GM19455 (cell line): ENCODE measurements around the gene CYP24A1.

Experiments
- ATAC-seq: cut with Tn5 transposase; IDR thresholded peaks from one replicate; pipeline ENCODE4 v1.9.1; 2021; ENCODE audit not compliant: unreplicated experiment

The CYP24A1 gene

DNA sequence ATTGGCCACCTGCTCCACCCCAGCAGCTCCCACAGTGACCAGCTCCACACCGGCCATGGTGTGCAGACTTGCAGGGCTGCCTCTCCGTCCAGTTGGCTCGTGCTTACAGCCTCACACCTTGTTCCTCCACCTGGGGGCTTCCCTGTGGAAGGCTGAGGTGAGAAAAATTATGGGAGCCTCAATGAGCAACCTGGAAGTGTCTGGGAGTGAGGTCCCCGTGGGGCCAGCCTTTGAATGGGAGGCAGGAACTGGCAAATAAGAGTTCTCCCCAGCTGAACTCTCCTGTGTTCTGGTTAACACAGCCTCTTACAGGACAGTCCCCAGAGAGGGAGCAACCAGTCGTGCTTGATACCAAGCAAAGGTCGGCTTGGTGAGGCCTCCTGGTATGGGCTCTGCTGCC is 30.3 kb upstream of the CYP24A1 start:
- ATAC-seq = no peak

DNA sequence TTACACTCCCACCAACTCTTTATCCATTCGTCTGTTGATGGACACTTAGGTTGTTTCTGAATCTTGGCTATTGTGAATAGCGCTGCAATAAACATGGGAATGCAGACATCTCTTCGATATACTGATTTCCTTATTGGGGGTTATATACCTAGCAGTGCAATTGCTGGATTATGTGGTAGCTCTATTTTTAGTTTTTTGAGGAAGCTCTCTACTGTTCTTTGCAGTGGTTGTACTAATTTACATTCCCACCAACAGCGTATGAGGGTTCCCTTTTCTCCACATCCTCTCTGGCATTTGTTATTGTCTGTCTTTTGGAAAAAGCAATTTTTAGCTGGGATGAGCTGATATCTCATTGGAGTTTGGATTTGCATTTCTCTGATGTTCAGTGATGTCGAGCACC is 29.5 kb upstream of the CYP24A1 start:
- ATAC-seq = no peak

DNA sequence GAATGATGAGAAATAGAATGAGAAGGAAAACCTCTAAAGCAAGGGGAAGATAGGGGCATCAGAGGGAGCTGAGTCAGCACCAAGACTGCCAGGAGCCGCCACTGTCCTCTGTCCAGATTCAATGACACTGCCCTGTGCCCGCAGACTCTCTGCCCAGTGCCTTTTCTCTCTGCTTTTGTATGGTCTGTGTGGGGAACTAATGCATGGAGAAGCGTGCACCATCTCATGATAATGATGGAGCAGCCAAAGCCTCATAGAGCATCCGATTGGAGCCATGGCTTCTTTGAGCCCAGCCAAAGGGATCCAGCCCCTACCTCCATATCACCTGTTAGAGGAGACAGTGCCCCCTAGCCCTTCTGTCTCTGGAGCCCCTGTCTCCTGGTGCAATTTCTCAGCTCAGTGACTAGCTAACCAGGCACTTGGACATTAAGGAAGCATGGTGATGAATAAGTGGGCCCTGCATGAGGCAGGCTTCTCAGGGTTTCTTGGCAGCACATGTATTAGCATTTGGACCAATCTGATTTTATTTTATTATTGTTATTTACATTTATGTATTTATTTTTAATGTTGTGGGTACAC is 27.6 kb upstream of the CYP24A1 start:
- ATAC-seq = no peak

DNA sequence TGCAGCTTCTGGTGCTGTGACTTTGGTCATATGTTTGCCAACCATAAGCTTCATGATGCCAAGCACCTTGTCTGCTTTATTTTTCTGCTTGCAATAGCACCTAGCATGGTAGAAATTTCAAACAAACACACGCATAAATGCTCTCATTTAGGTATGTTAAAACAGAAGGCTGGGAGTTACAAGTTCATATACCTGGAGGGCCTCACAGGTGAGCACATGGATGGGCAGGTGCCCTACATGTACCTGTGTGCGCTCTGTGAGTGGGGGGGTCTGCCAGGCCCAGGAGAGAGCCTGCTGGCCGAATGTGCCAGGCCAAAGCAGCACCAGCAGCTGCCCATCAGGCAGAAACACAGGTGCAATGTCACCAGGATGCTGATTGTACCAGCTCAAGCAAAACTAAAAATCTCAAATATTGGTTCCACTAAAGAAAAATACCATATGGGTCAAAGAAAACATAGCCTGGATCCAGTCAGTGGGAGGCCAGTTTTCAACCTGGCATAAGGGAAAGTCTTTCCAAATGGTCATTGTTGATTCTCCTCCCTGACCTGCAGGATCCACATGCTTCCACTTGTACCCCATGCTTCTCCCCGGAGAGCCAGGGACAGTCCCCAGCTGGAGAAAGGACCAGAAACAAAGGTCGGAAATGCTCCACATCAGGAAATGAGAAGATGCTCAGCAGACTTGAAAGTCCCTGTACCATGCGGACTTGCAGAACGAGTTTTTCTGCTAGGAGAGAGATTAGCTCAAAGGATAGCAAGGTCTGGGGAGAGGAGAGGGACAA is 26.9 kb upstream of the CYP24A1 start:
- ATAC-seq = no peak

DNA sequence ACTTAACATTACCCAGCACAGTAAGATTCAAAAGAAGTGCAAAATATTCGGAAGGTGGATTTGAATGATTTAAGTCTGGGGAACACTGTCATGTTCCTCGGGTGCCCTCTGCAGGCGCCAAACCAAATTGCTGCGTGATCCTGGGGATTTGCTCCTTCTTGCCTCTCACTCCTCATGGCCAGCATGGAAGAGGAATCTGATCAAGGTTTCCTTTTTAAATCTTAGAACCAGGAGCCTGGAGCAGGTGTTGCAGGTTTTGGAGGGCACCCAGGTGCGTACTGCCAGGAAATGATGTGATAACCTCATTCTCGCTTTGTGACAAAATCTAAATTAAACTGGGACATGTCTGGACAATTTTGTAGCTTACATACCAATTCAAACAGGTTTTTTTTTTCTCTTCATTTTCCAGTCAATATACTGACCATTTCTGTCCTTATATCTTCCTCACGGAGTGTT is 26.0 kb upstream of the CYP24A1 start:
- ATAC-seq = peak; percentile 46

DNA sequence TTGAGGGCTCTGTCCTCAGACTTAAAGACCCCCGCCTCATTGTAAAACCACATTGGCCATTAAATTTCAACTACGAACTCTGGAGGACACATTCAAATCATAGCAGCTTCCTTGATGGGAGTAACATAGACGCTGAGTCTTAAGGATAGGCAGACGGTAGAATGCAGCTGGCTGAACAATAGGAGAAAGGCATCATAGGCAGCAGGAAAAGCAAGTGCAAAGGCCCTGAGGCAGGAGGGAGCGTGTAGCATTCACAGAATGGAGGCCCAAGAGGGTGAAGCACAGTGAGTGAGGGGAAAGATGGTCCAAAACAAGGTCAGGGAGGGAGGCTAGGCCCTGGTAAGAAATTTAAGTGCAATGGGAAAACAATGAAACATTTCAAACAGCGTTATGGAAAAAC is 25.5 kb upstream of the CYP24A1 start:
- ATAC-seq = no peak

DNA sequence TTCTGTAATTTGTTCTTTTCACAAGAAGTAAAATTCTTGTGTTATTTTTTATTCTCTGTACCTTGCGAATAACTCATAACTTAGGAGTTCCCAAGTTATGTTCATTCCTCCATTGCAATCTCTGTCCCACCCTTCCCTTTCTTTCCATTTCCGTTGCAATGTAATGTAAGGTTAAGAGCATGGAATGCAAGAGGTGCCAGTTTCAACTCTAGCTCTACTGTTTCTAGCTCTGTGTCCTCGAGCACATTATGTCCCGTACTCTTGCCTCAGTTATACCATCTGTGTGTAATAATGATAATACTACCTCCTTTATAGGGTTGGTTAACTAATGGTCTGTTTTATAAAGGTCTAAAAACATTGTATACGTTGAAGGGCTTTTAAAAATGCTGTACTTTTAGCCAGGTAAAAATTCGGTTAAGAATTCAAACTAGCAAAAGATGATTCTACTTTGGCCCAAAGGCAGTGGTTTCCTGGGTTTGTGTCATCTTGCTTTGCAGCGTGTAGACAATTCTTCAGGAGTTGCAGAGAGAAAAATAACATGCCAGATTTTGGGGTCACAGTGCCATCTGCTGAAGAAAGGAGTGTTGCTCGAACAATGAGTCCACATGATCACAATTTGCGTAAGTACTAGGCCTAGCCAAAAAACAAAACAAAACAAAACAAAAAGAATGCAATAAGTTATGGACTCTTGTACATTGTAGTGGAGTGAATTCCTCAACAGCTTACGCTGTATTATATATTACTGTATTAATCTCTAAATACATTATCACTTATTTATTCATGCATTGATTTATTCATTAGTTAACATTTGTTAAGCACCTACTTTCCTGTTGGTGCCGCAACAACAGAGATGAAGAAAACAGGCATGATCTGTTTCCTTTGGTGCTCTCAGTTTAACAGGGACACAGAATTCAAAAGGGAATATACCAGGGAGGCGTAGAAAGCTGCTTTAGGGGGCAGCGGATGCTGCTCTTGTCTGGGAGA is 24.1 kb upstream of the CYP24A1 start:
- no peak for ATAC-seq

DNA sequence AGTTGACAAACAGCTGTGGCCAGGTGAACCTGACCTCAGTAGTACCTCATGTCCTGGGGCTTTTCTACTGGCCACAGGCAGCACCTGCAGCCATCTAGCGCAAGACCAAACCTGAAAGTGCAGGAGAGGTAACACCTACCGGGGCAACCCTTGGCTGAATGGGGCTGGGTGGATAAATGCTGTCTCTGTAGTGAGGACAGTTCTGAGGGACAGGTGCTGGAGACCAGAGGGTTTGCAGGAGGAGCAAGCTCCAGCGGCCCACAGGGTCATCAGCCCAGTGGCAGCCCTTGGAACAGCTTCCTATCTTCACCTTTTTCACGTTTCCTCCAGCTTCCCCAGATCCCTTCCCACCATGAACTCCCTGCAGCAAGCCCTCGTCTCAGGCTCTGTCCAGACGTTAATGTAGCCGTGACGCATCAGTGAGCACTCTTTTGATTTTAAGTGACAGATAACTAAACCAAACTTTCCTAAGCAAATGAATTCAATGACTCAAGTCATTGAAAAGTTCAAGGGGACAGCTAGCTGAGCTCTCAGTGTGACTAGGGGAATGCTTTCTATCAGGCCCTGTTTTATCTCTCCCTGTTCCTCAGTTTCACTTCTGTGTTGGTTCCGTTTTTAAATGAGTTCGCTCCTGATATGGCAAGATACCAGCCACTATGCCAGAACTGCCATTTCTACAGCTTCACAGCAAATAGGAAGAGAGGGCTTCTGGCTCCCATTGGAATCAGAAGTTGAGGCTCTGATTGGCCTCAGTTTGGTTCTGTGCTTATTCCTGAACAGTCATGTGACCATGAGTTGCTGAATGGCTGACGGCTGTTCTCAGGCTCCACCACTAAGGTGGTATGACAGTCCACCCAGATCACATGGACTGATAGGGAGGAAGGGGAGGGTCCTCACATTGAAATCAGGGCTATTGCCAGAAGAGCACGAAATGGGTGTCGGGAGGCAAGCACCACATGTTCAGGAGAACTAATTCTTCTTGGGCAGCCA is 22.0 kb upstream of the CYP24A1 start:
- ATAC-seq = no peak

DNA sequence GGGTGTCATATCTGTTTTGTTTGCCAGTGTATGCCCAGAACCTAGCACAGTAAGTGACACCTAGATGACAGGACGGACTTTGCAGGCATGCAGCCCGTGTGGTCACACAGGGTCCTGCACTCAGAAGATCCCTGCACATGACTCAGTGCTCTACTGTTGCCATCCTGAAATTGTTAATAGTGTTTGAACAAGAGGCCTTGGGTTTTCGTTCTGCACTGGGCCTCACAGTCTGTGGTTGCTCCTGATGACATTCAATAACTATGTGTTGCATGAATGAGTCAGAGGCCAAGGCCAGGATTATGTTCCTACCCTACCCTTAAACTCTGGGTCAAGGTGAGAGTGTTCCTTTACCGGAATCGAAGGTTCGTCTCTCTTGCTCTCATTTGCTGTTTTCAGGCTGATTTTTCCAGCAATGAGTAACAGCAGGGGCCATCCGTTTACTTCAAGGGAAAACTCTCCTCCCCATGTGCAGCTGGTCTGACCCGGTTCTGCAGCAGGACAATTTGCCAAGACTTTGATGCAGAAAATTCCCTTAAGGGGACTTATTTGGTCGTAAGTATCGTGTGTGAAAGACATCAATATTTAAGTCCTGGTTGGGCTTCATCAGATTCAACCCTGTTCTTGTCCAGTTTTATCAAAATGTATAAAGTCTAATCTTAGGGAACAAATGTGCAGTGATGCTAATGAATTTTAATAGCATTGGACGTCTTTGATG is 21.1 kb upstream of the CYP24A1 start:
- ATAC-seq = peak; percentile 60

DNA sequence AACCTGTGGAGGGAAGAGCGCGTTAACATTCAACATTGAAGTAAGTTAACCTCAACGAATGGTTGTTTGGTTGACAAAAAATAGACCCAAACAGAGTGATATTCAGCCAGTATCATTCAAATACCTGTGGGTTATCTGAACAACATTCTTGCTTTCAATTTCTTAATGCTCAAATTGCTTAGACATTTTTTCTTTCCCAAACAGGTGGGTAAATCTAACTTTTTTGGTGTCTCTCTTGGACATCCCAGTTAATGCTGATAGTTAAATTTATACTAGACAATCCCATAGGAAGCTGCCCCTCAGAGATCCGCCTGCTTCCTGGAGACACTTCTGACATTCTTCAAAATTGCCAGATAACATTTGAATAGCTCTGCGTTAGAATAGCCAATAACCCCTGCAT is 20.0 kb upstream of the CYP24A1 start:
- ATAC-seq = no peak

DNA sequence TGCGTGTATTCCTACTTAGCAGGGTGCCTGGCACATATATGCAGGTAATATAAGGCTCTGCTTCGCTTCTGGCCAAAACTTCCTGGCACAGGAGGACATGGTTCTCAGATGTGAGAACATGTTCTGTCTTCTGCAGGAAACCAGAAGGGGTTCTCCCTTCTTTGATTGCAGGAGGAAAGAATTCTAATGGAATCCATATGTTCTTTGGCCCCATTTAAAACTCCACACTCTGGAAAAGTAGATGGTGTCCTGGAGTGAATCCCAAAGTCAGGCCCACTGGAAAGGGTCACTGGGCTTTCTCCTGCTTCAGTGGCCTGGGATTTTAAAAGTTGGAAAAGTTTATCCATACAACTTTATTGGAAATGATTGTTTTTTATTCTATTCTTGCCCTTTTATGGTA is 16.4 kb upstream of the CYP24A1 start:
- ATAC-seq = no peak

DNA sequence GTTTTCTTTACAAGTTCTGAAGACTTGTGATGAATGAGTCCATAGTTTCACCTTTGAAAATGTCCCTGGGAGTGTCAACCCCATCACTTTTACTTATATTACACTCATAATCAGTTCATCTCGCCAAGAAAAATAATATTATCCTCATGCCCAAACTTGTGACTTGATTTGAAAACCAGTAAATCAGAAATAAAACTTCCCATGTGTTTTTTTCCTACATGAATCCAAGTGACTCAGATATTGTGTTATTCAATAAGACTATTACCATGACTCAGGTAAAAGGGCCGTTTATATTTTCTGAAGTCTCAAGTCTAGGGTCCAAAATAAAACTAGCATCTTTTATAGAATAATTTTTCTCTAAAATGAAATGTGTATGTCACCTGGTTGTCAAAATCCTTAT is 15.8 kb upstream of the CYP24A1 start:
- no peak for ATAC-seq

DNA sequence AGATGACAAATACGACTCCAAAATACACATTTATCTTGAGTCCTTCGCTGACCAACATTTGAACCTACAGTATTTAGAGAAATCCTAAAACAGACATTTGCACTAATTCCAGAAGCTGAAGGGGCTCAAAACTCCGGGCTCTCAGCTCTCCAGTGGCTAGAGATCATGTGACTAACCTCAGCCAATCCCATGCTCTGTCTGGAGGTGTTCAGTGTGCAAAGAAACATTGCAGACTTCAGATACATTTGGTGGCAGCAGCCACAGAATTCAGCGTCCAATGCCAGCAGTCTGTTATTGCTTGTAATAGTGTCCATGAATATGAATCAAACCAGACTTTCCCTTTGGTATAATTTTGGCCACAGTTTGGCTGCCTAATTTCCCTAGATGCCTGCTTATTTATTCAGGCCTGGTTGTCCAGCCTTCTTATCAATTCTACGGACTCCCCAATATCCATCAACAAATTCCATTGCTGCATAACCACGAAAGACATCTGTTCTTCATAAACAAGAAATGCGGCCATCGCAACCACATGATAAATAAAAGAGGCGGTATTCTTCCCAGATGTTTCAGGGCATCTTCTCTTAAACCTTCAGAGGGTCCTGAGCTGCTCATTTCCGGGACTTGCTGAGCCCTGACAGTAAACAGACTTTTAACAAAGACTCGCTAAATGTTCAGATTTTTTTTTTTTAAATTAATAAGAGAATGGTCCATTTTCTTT is 14.5 kb upstream of the CYP24A1 start:
- ATAC-seq = no peak

DNA sequence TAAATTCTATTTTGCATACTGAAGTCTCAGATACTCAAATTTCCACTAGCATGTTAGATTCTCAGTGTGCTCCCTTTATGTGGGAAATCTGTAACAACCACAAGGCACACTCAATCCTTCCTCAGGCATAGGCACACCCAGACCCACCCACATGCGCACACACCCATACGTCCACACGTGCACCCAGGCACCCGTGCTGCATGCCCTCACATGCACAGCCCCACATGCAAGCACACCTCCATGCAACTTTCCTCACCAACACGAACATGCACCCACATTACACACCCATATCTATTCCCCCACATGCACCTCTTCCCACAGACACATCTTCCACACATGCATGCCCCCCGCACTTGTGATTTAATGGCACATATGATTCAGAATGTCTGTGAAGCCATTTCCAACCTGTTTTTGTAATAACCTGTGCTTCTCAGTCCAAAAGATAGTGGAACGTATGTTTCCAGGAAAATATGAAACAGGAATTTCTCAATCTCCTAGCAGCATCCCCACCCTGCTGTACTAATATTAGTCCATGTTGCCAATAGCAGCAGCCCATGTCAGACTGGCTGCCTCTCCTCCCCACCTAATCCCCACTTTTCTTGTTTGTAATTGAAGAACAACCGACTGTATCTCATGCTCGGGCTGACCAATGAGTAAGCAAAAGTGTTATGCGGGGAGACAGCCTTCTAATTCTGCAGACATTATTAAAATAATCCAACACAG is 11.3 kb upstream of the CYP24A1 start:
- no peak for ATAC-seq

DNA sequence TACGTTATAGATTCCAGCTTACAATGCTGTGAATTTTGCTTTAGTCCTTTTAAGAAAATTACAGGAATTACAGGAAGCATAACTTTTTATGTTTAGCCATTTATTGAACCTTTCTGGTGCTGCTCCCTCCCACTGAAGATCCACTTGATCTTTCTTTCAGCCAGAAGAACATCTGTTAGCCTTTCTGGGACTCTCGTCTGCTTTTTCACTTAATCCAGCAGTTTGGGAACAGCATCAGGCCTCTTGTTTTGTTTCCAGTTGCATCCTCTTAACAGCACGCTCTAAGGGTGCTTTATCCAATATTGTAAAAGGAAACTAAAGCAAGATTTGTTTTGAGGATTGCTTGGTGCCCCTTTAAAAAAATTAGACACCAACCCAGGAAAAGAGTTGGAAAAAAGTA is 10.3 kb upstream of the CYP24A1 start:
- ATAC-seq = no peak

DNA sequence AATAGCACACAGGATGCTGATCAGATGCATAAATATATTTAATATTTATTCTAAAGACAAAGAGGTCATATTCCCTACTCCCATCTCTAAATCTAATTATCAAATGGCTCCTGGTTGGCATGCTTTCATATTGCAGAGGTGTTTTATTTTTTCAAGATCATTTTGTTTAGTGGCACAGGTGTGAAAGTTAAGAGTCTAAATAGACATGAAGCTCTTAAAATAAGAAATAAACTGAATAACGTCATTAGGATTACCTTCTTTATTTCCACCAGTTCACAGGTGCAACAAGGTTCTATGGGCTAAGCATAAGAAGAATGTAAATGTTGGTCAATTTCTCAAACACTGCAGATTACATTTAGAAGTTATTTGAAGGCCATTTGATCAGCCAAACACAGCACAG is 7.1 kb upstream of the CYP24A1 start:
- ATAC-seq = no peak

DNA sequence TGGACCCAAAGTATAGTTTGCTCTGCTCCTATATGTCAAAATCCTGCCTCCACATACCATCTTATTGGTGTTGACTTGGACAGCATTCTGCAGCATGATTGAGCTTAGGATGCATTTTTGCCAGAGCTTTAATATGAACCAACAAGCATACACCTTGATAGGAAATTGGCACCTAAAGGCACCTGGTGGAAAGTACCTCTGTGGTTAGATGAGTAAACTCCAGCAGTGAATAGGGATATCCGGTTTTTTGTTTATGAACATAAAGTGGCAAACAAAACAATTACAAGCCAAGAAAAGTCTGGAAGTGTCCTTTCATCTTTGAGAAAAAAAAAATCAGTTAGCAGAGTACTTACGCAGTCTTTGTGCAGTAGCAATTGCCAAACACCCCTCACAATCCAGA is 6.2 kb upstream of the CYP24A1 start:
- ATAC-seq = no peak

DNA sequence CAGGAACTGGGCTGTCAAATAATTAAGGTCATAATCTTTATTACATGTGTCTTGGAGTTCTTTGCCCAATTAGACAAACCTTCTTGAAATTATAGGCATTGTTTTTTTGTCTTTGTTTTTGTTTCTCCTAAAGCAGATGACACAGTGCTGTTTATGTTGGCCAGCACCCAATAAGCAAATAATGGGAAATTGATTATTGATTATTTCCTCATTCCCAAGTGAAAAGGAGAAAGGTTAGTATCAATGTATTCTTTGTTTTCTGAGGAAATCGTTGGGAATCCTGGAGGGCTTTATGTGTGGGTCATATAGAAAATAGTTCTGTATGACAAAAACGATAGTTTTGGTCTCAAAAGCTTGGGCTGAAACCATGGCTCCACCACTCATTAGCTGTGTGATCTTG is 4.5 kb upstream of the CYP24A1 start:
- ATAC-seq = no peak

DNA sequence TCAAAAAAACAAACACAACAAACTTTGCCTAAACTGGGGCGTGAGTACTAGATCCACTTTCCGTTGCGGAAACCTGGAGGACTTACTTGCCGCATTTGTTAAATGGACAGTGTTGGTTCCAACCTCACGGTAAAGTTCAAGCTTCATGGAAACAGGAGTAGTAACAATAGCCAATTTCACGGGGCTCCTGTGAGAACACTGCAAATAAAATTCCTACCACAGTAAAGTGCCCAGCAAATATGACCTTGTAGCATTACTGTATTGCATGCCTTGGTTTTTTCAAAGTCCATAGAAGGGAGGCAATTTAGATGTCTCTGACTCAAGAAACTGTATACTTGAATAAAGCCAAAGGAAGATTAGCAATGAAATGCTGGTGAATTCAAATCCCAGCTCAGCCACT is 3.6 kb upstream of the CYP24A1 start:
- no peak for ATAC-seq
